Esophagus (tissue), 2 donors: ENCODE measurements around the gene ESCO1. TPM values are rescaled to one million over a fixed set of nuclear protein-coding genes. Genes with fewer than 3 reads are reported as not detected.

Experiments used
- H3K27ac ChIP-seq, 2 donors: one replicate each; pipeline ENCODE4 v1.5.1; 2013; ENCODE audit warnings: low read depth in 2 of 2, mild to moderate bottlenecking in 2 of 2, inconsistent platforms in 1 of 2, low read length in 1 of 2, moderate library complexity in 1 of 2
- H3K27me3 ChIP-seq, 2 donors: one replicate each; pipeline ENCODE4 v1.6.1; 2013; ENCODE audit warnings: low read length in 2 of 2, control low read depth in 1 of 2, mild to moderate bottlenecking in 1 of 2; ENCODE audit not compliant: insufficient read depth in 2 of 2, control insufficient read depth in 1 of 2
- H3K36me3 ChIP-seq, 2 donors: one replicate each; pipeline ENCODE4 v1.6.1; 2013; ENCODE audit warnings: low read length in 1 of 2; ENCODE audit not compliant: control insufficient read depth in 2 of 2, insufficient read depth in 2 of 2
- H3K4me1 ChIP-seq, 2 donors: one replicate each; pipeline ENCODE4 v1.6.1; 2013; ENCODE audit warnings: low read length in 1 of 2; ENCODE audit not compliant: control insufficient read depth in 2 of 2, insufficient read depth in 2 of 2
- H3K4me3 ChIP-seq, 2 donors: one replicate each; pipeline ENCODE4 v1.5.1; 2013; ENCODE audit warnings: low read length in 2 of 2, mild to moderate bottlenecking in 2 of 2, low read depth in 1 of 2, moderate library complexity in 1 of 2
- H3K9me3 ChIP-seq, 2 donors: one replicate each; pipeline ENCODE4 v1.6.1; 2013; ENCODE audit warnings: mild to moderate bottlenecking in 2 of 2, low read depth in 1 of 2, low read length in 1 of 2, moderate library complexity in 1 of 2; ENCODE audit not compliant: control insufficient read depth in 2 of 2, insufficient read depth in 1 of 2
- WGBS, 2 donors: extraction: QIAGEN DNeasy Blood & Tissue Kit; methylation state at CpG; one replicate each; pipeline ENCODE4 v1.1.7; 2013; 5-methylcytosine and 5-hydroxymethylcytosine counted together
- polyA plus RNA-seq, 2 donors: library from polyadenylated mRNA; stranded (reverse); fragments of 200-250 nt; gene quantifications; one replicate each; pipeline ENCODE4 v1.2.3, GENCODE V29; 2013
- donor health status: healthy with polysubstance abuse.
- donor health status: Bipolar disorder and iron deficiency.

ESCO1 gene
- polyA plus RNA-seq, 2 donors: 7.2 to 8.9 TPM

- Histone ChIP-seq H3K27ac (no peak overlapping the region), H3K27me3 (no peaks in the 10 kb centered on the region), H3K36me3 (no peaks in the 10 kb centered on the region), H3K4me1 (no peaks in the 10 kb centered on the region), H3K9me3 (no peaks in the 10 kb centered on the region), H3K4me3 (no peak overlapping the region)
- WGBS, 2 donors: 91 to 95% methylated on average over 5 of the region's 5 CpGs
These were observed 120.8 kb downstream of the ESCO1 start for GRCh38 chr18:21479721-21480120.

Other genes with a start within 250 kb of the ESCO1 start
- 10 to 100 TPM; 19.6 to 23.6 TPM for gene SNRPD1, start 11.6 kb upstream of the ESCO1 start, polyA plus RNA-seq
- gene ABHD3, start 104.1 kb upstream of the ESCO1 start, polyA plus RNA-seq: 10 to 100 TPM; 13.4 to 53.9 TPM
- 1 to 10 TPM; 3.7 to 4.0 TPM for gene MIB1, start 140.1 kb upstream of the ESCO1 start, polyA plus RNA-seq